ENCODE measurements around the gene FADS3.

FADS3 gene

DNA sequence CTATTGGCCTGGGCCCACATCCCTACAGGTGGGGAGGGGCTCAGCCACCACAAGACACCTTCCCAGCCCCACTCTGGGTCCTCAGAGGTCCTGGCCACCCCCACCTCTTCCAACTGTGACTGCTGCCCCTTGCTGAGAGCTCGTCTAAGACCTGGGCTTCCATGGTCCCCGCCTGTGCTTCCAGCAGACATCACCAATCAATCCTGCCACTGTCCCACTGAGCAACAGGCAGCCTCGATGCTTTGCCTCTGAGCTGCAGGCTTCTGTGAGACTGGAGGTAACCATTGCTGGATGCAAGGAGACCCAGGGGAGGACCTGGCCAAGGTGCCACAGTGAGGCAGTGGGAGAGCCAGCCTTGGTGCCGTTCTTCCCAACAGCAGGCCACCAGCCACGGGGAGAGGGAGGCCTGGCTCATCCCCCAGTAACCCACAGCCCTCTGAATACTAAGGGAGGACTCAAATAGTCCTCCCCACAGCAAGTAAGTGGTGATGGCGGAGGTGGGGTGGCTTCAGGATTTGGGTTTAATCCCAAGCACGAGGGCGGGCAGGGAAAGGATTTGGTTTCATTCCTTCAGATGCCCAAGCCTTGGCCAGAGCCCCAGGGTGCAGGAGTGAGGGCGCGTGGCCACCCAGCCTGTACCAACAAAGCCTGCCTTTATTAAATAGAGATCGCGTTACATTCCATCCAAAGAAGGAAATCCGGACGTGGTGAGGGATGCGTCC lies 5.5 kb upstream of the FADS3 start:
- Histone ChIP-seq H3K4me1 (ENCODE audit: control insufficient read depth, insufficient read depth, low read length, unreplicated experiment) (peaks cover 2% of the 10 kb centered on the region), H3K27ac (ENCODE audit: low read depth, low read length) (no peak overlapping the region), H2AFZ (ENCODE audit: low read length, unreplicated experiment) (no peak overlapping the region), H3K36me3 (ENCODE audit: insufficient read depth, low read length) (no peaks in the 10 kb centered on the region), H3K27me3 (ENCODE audit: insufficient read depth, low read length) (no peaks in the 10 kb centered on the region), H3K79me2 (ENCODE audit: control insufficient read depth, insufficient read depth, low read length, unreplicated experiment) (no peaks in the 10 kb centered on the region), H3K4me3 (ENCODE audit: low read depth, low read length) (no peak overlapping the region)

DNA sequence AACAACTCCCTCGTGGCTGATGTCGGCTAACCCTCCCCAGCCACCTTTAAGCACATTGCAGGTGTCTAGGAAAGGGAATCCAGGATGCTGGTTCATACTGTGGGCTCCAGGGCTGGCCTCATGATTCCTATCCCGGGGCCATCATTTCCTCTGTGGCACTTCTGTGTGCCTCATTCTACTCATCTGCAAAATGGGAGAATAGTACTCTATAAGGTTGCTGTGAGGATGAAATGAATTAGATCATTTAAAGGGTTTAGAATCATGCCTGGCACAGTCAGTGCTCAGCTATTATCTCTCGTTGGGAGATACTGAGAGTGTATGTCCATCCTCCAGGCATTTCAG lies 4.3 kb upstream of the FADS3 start:
- Histone ChIP-seq H3K27me3 (ENCODE audit: insufficient read depth, low read length) (no peaks in the 10 kb centered on the region), H3K4me3 (ENCODE audit: low read depth, low read length) (no peak overlapping the region), H2AFZ (ENCODE audit: low read length, unreplicated experiment) (no peak overlapping the region), H3K79me2 (ENCODE audit: control insufficient read depth, insufficient read depth, low read length, unreplicated experiment) (no peaks in the 10 kb centered on the region), H3K36me3 (ENCODE audit: insufficient read depth, low read length) (no peaks in the 10 kb centered on the region), H3K4me1 (ENCODE audit: control insufficient read depth, insufficient read depth, low read length, unreplicated experiment) (peaks cover 2% of the 10 kb centered on the region), H3K27ac (ENCODE audit: low read depth, low read length) (no peak overlapping the region)

DNA sequence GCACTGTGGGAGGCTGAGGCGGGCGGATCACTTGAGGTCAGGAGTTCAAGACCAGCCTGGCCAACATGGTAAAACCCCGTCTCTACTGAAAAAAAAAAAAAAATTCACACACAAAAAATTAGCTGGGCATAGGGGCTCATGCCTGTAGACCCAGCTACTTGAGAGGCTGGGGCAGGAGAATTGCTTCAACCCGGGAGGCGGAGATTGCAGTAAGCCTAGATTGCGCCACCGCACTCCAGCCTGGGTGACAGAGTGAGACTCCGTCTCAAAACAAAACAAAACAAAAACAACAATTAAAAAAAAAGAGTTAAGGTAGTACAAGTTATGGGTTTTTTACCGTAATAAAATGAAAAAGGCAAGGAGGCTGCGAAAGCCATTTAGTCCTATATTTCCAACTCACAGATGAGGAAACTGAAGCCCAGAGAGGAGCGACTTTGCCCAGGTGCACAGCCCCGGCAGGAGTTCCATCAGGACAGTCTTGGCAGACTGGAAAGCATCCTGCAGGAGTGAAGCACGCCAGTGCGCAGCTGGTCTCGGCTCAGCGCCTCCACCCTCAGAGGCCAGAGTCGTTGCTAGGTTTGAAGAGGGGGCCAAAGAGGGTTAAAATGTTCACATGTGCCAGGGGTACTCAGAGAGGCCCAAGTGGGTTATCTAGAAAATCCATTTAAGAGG lies 3.8 kb upstream of the FADS3 start:
- no peaks in the 10 kb centered on the region for H3K36me3 ChIP-seq (ENCODE audit: insufficient read depth, low read length)
- H3K27ac ChIP-seq (ENCODE audit: low read depth, low read length), result no peak overlapping the region
- H3K27me3 ChIP-seq (ENCODE audit: insufficient read depth, low read length), result no peaks in the 10 kb centered on the region
- no peak overlapping the region for H2AFZ ChIP-seq (ENCODE audit: low read length, unreplicated experiment)
- H3K4me1 ChIP-seq (ENCODE audit: control insufficient read depth, insufficient read depth, low read length, unreplicated experiment), result peaks cover 4% of the 10 kb centered on the region
- H3K79me2 ChIP-seq (ENCODE audit: control insufficient read depth, insufficient read depth, low read length, unreplicated experiment), result peaks cover 2% of the 10 kb centered on the region
- H3K4me3 ChIP-seq (ENCODE audit: low read depth, low read length), result no peak overlapping the region

DNA sequence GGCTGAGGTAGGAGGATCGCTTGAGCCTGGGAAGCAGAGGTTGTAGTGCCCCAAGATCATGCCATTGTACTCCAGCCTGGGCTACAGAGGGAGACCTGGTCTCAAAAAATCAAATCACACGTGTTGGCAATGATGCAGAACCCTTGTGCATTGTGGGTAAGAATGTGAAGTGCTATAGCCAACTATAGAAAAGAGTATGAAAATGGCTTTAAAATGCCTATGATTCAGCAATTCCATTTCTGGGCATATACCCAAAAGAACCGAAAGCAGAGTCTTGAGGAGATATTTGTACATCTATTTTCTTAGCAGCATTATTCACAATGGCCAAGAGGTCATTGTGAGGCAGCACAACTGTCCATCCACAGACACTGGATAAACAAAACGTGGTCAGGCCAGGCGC lies 2.6 kb upstream of the FADS3 start:
- Histone ChIP-seq H3K36me3 (ENCODE audit: insufficient read depth, low read length) (no peaks in the 10 kb centered on the region), H3K27ac (ENCODE audit: low read depth, low read length) (peak overlapping the region; percentile 61), H2AFZ (ENCODE audit: low read length, unreplicated experiment) (no peak overlapping the region), H3K4me1 (ENCODE audit: control insufficient read depth, insufficient read depth, low read length, unreplicated experiment) (peaks cover 8% of the 10 kb centered on the region), H3K27me3 (ENCODE audit: insufficient read depth, low read length) (no peaks in the 10 kb centered on the region), H3K79me2 (ENCODE audit: control insufficient read depth, insufficient read depth, low read length, unreplicated experiment) (peaks cover 4% of the 10 kb centered on the region), H3K4me3 (ENCODE audit: low read depth, low read length) (no peak overlapping the region)

DNA sequence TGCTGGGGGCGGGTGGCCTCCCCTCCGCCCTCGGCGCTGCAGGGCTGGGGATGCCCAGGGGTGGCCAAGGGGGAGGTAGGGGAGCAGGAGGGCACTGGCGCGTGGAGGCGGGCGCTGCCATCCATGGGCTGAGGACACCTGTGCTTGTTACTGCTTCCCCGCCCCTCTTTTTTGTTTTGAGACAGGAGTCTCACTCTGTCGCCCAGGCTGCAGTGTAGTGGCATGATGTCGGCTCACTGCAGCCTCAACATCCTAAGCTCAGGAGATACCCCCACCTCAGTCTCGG lies 683 bp upstream of the FADS3 start:
- no peaks in the 10 kb centered on the region for H3K27me3 ChIP-seq (ENCODE audit: insufficient read depth, low read length)
- H3K4me3 ChIP-seq (ENCODE audit: low read depth, low read length), result peak overlapping the region; percentile 84
- peaks cover 2% of the 10 kb centered on the region; the same call in 1 of the 2 replicates for H3K36me3 ChIP-seq (ENCODE audit: insufficient read depth, low read length)
- H3K27ac ChIP-seq (ENCODE audit: low read depth, low read length), result no peak overlapping the region
- no peak overlapping the region for H2AFZ ChIP-seq (ENCODE audit: low read length, unreplicated experiment)
- peaks cover 22% of the 10 kb centered on the region for H3K4me1 ChIP-seq (ENCODE audit: control insufficient read depth, insufficient read depth, low read length, unreplicated experiment)
- peaks cover 12% of the 10 kb centered on the region for H3K79me2 ChIP-seq (ENCODE audit: control insufficient read depth, insufficient read depth, low read length, unreplicated experiment)

DNA sequence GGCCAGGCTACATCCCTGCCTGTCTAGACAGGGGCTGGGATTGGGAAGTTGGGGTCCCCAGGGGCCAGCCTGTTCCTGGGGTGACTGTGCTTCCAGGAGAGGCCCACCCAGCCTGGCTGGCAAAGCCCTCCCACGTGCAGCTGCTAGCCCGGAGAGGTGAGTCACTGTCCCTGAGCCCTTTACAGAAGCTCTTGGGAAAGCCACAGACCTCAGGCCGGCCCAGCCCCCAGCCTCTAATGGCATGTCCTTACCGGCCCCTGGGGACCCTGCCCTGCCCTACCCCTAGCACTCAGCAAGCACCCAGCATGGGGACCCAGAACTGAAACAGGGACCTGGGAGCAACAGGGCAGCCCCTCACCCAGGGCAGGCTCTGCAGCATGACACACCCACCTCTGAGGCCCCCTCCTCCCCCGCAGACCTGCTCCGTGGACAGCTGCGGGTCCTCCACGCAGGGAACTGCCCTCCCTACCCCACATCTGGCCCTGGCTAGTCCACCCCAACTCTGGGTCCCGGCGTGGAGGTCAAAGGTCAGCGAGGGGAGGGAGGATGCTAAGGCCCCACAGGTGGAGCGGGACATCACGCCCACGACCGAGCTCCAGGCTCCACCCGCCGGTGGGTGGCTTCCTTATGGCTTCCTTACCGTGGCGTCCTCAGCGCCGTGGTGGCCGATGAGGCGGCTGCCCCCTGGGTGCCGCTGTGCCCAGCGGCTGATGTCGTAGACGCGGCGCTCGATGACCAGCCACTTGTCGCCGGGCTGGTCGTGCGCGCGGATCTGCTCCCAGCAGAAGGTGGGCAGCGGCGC lies 615 bp downstream of the FADS3 start:
- Histone ChIP-seq H3K27ac (ENCODE audit: low read depth, low read length) (0 out of 2 replicates have a peak overlapping the region, but pooled peaks have one; percentile 11), H3K4me1 (ENCODE audit: control insufficient read depth, insufficient read depth, low read length, unreplicated experiment) (peaks cover 22% of the 10 kb centered on the region), H3K36me3 (ENCODE audit: insufficient read depth, low read length) (peaks cover 10% of the 10 kb centered on the region; the same call in 1 of the 2 replicates), H3K79me2 (ENCODE audit: control insufficient read depth, insufficient read depth, low read length, unreplicated experiment) (peaks cover 25% of the 10 kb centered on the region), H2AFZ (ENCODE audit: low read length, unreplicated experiment) (peak overlapping the region; percentile 9), H3K4me3 (ENCODE audit: low read depth, low read length) (peak overlapping the region; percentile 84), H3K27me3 (ENCODE audit: insufficient read depth, low read length) (no peaks in the 10 kb centered on the region)

DNA sequence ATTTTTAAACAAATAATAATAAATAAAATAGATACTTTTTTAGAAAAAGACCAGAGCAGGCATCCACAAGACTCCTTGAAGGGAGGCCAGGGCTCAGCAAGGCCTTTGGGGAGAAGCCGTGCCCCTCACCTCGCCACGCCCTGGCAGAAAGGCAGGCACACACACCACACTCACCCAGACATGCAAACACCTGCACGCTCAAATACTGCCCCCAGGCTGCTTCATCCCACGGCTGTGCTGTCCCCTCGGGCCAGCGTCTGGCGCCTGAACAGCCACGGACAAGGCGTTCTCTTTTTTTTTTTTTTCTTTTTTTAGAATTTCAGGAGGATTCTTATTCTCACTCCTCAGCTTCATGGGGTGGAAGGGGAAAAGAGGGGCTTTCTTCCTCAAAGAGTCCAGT lies 1.5 kb downstream of the FADS3 start:
- H3K36me3 ChIP-seq (ENCODE audit: insufficient read depth, low read length), result peaks cover 10% of the 10 kb centered on the region; the same call in 1 of the 2 replicates
- H3K4me1 ChIP-seq (ENCODE audit: control insufficient read depth, insufficient read depth, low read length, unreplicated experiment), result peaks cover 22% of the 10 kb centered on the region

DNA sequence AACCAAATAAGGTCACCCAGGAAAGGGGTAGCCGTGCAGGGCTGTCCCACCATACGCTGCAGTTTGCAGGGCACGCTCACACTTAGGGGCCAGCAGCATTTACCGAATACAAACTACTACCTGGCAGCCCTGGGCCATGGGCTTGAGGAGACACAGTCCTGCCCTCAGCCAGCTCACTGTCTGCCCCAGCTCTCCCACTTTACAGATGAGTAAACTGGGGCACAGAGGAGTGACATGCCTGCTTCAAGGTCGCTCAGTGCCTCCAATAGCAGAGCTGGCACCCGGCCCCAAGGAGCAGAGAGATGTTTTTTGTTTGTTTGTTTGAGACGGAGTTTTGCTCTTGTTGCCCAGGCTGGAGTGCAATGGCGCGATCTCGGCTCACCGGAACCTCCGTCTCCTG lies 2.8 kb downstream of the FADS3 start:
- H3K4me3 ChIP-seq (ENCODE audit: low read depth, low read length), result no peak overlapping the region
- H2AFZ ChIP-seq (ENCODE audit: low read length, unreplicated experiment), result no peak overlapping the region

More for the DNA sequence above, 1.5 kb downstream of the FADS3 start:
- no peak overlapping the region for H2AFZ ChIP-seq (ENCODE audit: low read length, unreplicated experiment)
- no peaks in the 10 kb centered on the region for H3K27me3 ChIP-seq (ENCODE audit: insufficient read depth, low read length)
- H3K4me3 ChIP-seq (ENCODE audit: low read depth, low read length), result peak overlapping the region; percentile 84
- H3K79me2 ChIP-seq (ENCODE audit: control insufficient read depth, insufficient read depth, low read length, unreplicated experiment), result peaks cover 34% of the 10 kb centered on the region
- 0 out of 2 replicates have a peak overlapping the region, but pooled peaks have one; percentile 11 for H3K27ac ChIP-seq (ENCODE audit: low read depth, low read length)

DNA sequence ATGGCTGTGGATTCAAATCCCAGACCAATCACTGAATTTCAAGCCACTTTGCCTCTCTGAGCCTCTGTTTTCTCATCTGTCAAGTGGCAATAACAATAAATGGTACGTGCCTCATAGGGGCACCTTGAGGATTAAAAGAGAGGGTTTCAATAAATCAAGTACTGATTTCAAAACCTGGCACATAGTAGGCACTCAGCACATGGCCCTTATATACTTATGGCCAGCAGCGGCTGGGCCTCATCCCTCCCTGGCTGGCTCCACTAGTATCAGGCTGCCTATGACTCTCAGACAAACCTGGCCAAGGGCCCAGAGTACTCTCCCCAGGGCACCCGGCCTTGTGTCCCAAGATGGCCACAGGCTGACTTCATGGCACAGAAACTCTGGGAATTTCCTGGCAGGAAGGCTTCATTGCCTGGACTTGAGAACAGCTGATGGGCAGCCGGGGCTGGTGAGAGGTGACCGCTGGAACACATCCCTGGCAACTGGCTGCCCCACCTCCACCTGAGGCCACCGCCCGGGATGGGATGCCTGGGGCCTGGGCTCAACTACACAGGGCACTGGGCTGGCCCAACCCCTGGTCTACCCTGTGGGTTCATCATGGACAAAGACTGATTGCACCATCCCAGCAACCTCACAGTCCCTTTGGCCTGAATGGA lies 3.4 kb downstream of the FADS3 start:
- H3K36me3 ChIP-seq (ENCODE audit: insufficient read depth, low read length), result peaks cover 13% of the 10 kb centered on the region; the same call in 1 of the 2 replicates
- H2AFZ ChIP-seq (ENCODE audit: low read length, unreplicated experiment), result no peak overlapping the region
- no peak overlapping the region for H3K4me3 ChIP-seq (ENCODE audit: low read depth, low read length)
- H3K27me3 ChIP-seq (ENCODE audit: insufficient read depth, low read length), result no peaks in the 10 kb centered on the region
- H3K27ac ChIP-seq (ENCODE audit: low read depth, low read length), result peak overlapping the region; percentile 60
- H3K4me1 ChIP-seq (ENCODE audit: control insufficient read depth, insufficient read depth, low read length, unreplicated experiment), result peaks cover 19% of the 10 kb centered on the region
- peaks cover 44% of the 10 kb centered on the region for H3K79me2 ChIP-seq (ENCODE audit: control insufficient read depth, insufficient read depth, low read length, unreplicated experiment)

More for the DNA sequence above, 2.8 kb downstream of the FADS3 start:
- Histone ChIP-seq H3K27ac (ENCODE audit: low read depth, low read length) (peak overlapping the region; percentile 60), H3K27me3 (ENCODE audit: insufficient read depth, low read length) (no peaks in the 10 kb centered on the region), H3K4me1 (ENCODE audit: control insufficient read depth, insufficient read depth, low read length, unreplicated experiment) (peaks cover 19% of the 10 kb centered on the region), H3K36me3 (ENCODE audit: insufficient read depth, low read length) (peaks cover 10% of the 10 kb centered on the region; the same call in 1 of the 2 replicates), H3K79me2 (ENCODE audit: control insufficient read depth, insufficient read depth, low read length, unreplicated experiment) (peaks cover 43% of the 10 kb centered on the region)

DNA sequence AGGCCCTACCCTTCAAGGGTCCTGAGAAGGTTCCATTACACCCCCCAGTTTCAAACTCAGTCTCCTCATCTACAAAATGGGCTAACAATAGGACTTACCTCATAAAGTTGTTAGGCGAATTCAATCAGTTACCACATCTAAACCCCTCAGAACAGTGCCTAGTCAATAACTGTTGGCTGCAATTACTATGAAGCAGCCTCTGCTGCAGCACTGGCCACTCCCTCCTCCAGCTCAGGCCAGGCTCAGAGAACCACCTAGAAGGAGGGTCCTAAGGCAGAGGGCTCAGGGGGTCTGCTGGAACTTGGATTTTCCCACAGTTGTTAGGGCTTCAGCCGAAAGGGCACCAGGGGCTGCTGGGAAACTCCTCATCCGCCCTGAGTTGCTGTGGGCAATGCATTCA lies 4.7 kb downstream of the FADS3 start:
- H3K79me2 ChIP-seq (ENCODE audit: control insufficient read depth, insufficient read depth, low read length, unreplicated experiment), result peaks cover 44% of the 10 kb centered on the region
- no peaks in the 10 kb centered on the region for H3K27me3 ChIP-seq (ENCODE audit: insufficient read depth, low read length)
- peaks cover 13% of the 10 kb centered on the region; the same call in 1 of the 2 replicates for H3K36me3 ChIP-seq (ENCODE audit: insufficient read depth, low read length)
- peaks cover 22% of the 10 kb centered on the region for H3K4me1 ChIP-seq (ENCODE audit: control insufficient read depth, insufficient read depth, low read length, unreplicated experiment)
- no peak overlapping the region for H3K27ac ChIP-seq (ENCODE audit: low read depth, low read length)
- H3K4me3 ChIP-seq (ENCODE audit: low read depth, low read length), result no peak overlapping the region
- no peak overlapping the region for H2AFZ ChIP-seq (ENCODE audit: low read length, unreplicated experiment)

Measured in ACC112 (cell line).